ENCODE data around the gene CXCL5.
"Not testable (repeated sequence)": the region's sequence is repeated elsewhere in the genome, so short reads cannot be mapped to it uniquely, and the experiment has no call there.

The CXCL5 gene

DNA sequence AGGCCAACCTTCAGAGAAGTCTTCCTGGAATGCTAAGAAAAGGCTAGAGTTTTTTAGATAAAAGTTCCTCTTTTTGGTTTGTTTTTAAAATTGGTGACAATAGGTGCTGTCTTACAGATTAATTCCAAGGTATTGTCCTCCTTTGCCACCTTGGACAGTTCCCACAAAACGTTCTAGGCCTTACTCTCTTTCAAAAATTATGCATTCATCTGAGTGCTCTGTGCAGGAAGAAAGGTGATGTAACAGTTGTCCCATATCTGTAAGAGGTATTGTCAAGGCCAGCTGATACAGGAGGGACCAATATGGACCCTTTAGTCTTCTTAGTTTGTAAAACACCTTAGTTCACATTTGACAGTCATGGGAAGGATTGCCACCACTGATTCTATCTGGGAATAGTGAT is 15.9 kb upstream of the CXCL5 start:
- DNase-seq, result no peak

DNA sequence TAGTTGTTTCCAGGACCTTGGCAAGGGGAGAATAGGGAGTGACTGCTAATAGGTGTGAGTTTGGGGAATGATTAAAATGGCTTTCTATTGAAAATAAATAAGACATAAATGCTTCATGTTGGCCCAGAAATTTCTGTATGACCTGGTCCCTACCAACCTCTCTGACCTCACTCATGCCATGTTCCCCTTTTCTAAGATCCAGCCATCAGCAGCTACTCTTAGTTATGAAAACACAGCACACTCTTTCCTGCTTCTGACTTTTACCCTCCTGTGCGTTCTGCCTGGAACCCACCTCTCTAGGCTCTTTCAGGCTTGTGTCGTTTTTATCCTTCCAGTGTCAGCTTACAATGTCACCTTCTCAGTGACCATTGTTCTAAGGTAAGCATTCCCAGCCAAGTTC is 14.8 kb upstream of the CXCL5 start:
- no peak for DNase-seq

DNA sequence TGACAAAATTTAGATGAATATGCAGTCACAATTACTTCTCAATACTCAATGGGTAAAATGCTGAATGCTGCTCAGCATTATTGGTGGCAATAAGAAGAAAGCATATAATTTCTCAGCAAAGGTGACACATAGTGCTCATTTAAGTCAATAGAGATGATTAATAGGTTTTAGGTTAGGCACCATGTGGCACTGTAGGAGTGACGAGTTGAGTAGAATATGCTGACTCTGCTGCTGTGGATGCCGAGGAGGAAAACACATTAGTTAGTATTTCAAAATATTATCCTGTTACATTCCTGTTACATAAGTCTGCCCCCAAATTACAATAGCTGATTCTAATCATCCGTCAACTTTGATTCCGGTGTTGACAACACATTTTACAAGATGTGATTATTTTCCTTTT is 13.7 kb upstream of the CXCL5 start:
- DNase-seq, result no peak

DNA sequence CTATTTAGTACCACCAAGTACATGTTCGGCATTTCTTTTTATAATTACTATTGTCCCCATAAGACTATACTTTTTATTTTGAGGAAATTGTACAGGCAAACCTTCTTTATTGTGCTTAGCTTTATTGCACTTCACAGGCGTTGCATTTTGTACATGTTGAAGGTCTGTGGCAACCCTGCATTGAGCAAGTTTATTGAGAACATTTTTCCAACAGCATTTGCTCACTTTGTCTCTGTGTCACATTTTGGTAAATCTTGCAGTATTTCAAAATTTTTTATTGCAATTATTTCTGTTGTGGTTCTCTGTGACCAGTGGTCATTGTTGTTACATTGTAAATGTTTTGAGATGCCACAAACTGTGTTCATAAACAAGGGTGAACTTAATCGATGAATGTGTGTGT is 10.8 kb upstream of the CXCL5 start:
- DNase-seq, result no peak

DNA sequence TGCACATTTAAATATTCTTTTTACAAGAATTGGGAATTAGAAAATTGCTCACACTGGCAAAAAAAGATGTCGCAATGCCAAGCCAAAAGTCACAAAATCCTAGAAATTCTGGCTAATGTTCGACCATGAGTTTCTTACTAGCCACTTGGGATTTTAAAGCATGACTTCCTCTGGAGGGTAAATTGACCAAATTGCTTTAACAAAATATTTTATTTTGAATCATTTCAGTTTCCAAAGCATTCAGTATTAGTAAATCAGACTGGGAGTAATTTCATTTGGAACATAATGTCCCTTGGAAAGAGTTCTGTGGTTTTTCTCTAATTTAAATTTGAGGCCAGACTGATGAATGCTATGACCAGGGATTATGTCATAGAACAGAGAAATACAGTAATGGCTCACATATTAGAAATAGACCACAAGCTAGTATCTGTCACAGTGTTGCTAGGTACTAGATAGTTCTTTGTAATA is 7.6 kb upstream of the CXCL5 start:
- no peak for DNase-seq

DNA sequence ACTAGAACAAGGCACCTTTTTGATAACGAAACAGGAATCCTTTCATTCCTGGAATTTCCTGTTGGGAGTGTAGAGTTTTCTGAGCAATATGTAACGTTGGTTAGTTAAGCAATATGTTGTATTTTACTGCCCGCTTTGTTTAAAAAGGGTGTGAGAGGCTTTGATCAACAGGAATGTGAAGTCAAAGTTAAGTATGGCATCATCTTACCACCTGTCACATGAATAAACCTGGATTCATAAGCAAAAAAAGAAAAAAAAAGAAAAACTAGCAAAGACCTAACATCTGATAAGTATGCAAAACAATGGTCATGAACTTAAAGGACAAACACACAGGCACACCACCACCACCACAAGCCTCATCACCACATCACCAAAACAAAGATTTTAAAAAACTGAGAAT is 7.1 kb upstream of the CXCL5 start:
- DNase-seq, result no peak

DNA sequence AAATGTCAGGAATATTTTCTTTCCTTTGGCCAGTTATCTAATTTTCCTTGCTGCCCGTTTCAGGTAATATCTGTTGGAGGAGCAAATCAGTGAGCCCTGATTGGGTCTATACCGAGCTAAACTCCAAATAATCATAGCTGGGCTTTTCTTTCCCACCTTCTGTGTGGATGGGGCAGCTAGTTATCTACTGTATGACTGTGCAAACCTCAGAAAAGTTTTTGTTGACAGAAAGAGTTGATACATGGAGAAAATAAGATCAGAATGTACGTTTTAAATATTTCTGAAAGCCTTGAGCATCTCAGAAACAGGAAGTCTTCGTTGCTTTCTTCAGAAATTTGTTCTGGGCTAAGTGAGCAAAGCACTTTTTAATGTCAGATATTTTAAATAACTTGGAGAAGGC is 6.2 kb upstream of the CXCL5 start:
- DNase-seq, result no peak

DNA sequence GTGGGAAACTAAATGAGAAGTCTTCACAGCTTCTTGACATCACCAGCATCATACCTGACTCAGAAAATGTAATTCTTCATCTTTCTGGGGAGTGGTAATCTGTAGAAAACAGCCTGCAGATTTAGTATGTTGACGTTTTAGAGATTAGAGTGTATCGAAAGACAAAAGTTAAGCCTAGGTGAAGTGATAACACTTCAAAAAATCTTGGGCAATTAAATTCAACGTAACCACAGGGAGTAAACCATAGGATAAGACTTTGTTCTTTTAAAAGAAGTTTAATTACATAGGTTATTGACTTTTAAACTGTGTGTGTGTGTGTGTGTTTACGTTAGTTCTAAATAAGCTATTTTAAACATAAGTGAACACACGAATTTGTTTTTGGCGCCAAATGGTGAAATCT is 1.8 kb upstream of the CXCL5 start:
- no peak for DNase-seq

DNA sequence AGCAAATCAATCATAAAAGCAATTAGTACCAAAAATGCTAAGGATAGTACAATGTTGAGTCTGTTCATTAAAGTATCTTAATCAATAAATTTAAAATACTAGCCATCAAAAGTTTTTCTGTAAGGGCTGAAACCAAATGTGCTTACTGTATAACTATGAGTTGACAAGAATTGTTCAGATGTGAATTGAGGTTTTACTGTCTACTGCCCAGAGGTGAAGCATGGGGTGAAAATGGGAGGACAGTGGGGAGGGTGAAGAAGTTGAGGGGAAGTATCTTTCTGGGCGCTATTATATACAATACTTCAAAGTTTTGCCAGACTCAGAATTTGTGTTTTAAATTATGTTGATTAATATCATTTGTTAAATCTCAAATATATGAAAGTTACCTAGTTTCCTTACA is 6.4 kb downstream of the CXCL5 start:
- DNase-seq, result no peak

DNA sequence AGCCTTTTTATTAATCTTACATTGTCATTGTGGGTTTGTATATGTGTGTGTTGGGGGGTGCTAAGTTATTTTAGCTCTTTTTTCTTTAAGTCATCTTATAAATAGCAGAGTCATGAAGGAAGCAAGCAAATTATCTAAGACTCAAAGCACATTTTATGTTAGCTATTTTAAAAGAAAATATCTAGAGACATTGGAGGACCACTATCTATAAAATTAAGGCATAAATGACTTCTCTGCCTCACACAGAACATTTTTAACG is 6.8 kb downstream of the CXCL5 start:
- DNase-seq, result no peak

DNA sequence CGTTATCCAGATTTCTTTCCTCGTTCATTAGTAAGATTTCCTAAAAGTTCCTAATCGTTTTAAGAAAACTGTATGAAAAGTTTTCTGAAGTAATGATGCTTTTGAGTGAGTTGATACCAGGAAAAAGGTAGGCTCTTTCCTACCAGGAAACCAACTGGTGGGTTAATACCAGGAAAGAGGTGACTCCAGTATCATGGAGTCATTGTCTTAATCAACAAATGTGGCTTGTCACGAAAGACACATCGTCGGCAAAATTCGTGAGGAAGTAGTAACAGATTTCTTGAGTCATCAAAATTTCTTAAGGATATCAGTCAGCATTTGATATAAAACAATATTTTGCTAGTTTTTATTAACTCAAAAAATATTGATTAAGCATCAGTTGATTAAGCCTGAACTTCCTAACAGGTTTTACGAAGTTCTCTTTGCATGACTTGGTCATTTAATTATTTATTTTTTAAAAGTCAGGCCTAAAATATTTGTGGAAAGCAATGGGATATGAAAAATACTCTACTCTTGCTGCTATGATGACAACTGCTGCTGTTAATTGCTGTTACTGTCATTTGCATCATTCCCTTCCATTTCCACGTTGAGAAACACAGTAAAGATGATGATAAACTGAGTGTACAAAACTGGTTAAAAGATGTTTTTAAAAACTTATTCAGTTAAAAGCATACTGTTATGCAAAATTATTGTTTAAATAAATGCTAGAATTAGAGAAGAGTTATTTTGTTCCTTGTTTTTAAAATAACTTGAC is 7.3 kb downstream of the CXCL5 start:
- no peak for DNase-seq

DNA sequence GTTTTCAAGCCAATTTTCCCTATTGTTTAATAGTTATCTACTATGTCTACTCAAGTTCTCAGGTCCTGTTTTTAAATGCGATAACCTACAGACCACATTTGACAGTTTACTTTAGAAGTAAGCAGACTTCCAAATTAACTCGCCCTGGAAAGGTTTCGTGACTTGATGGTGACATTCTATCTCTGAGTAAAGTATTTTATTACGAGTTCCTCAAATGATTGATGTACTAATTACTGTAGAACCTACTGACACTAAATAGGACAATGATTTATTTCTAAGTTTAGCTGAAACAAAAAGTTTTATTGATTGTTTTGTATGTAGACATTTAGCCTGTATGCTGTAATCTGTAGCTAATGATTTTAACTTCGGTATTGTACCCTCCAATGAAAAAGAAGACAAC is 8.5 kb downstream of the CXCL5 start:
- DNase-seq, result no peak

DNA sequence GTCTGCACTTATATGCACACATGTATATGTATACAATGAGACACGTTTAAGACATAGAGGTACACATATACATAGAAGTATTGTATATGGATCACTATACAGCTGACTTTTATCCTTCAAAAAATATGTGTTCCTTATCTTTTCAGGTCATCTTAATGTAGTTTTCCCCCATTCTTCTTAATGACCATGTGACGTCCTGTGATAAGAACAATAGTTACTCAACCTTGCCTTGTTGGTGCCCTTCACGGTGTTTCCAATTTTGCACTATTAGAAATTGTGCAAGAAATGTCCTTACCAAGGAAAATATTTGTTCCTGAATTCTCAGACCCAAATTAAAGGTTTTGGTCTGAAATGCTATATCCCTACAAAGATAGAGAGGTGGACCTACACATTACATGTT is 9.4 kb downstream of the CXCL5 start:
- no peak for DNase-seq

DNA sequence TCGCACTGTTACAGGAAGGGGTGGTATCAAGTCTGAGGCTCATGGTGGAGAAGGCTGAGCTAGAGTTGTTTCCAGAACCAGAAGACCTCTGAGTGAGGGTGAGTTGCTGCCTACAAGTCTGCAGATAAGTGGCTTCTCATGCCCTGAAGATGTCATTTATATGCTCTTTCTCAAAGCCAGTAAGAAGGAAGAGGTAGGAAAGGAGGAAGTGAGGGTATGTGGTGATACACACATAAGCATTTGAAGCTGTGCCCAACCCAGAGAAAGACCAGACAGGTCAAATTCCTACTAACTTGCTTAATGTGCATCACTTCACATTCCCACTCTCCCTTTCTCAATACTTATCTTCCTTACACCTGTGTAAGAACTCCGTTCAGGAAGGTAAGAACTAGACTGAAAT is 10.4 kb downstream of the CXCL5 start, which contains the start of gene PPBP:
Gene PPBP, minus strand, starts transcription at position 130 of the 400 bp plus-strand sequence. Its CDS starts 87 bp downstream, at position 43.
- DNase-seq, result no peak

DNA sequence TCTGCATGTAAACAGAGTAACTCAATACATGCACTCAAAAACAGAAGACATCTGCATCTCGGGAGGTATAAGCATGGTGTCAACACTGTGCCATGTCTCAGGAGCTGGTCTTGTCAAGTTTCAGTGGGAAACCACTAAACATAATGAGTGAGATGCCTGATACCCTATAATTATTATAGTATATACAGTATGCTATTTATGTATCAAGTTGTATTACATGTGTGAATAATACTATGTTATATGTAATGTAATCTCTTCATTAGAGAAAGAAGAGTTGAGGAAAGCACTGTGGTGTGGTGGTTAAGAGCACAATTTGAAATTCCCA is 13.0 kb downstream of the CXCL5 start:
- no peak for DNase-seq

DNA sequence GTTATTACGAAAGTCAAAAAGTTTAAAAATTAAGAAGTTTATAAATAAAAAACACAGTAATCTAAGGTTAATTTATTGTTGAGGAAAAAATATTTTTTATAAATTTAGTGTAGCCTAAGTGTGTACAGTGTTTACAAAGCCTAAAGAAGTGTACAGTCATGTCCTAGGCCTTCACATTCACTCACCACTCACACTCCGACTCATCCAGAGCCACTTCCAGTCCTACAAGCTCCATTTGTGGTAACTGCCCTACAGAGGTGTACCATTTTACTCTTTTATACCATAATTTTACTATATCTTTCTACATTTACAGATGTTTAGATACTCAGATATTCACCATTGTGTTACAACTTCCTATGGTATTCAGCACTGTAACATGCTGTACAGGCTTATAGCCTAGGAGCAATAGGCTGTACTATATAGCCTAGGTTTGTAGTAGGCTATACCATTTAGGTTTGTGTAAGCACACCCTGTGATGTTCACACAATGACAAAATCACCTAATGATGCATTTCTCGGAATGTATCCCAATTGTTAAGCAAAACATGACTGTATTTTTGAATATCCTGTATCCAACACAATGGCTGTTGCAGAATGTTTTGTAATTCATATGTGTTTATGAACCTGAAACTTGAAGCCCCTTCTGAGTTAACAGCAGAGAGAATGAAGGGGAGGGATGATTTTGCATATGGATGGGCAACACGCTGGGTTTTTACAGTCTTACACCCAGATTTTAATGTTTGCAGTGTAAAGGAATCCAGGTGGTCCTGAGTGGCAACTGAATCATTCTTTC is 13.5 kb downstream of the CXCL5 start:
- DNase-seq, result no peak

DNA sequence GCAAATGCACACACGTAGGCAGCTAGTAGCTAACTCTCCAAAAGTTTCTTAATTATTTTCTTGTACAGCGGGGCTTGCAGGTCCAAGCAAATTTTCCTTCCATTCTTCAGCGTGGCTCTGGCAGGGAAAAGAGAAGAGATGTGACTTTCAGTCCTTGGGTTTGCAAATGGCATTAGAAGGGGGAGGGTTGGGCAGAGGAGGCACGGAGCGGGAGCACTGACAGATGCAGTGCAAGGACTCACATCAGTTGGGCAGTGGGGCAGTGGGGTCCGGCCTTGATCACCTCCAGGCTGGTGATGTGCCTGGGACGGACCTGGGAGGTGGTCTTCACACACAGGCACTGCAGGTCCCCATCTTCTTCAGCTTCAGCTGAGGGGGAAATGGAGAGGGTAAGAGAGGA is 17.3 kb downstream of the CXCL5 start:
- DNase-seq, result not testable (repeated sequence)

DNA sequence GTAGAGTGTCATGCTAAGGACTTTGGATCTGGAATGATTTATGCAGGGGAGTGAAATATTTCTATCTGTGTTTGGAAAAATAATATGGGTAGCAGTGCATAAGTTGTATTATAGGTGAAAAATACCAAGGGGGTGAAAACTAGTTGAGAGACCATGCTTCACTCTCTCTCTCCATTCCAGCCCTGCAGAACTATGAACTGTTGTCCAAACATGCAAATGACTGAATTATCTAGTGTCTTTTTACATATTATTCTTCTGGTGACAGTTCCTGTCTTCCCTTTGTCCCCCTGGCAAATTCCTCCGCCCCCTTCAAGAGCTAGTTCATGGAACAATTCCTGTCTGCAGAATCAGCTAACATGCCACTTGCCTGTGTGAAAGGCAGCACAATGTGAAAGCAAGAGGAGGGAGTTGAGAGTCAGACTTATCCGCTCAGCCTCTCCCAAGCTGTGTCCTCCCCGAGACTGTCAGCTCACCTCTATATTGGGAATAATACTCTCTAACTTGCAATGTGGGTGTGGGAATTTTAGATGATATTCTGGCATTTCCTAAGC is 19.0 kb downstream of the CXCL5 start:
- no peak for DNase-seq

DNA sequence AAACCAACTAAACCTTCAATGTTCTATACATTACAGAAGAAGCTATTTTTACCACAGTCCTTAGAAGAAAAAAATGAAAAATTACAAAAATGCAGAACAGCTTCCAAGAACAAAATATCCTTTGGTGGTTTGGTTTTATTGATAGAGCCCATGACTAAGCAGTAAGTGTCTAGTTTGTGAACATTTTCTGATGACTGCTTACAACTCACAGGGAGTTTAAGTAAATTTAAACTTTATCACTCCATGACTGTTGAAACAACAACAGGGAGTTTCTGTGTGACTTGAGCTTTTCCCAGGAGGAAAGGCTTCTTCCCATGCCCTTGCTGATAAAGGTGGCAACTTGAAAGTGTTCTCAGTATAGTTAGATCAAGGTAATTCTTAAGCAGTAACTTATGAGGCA is 19.6 kb downstream of the CXCL5 start:
- DNase-seq, result no peak

DNA sequence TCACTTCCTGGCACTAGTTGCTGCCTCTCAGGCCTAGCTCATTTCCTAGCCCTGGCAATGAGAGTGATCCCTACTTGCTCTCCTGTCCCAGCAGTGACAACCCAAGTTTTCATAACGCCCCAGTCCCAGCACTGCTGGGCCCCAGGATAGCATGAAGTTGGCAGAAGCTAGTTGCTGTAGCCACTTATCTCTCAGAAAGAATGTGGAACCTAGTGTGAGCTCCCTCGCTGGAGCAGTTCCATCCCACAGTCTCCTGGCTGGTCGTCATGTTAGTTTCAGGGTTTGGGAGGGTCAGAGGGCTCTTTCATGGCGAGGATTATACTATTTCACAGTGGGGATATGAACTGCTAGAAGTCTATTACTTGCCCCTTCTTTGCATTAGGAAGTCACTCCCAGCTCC is 21.8 kb downstream of the CXCL5 start:
- DNase-seq, result no peak

DNA sequence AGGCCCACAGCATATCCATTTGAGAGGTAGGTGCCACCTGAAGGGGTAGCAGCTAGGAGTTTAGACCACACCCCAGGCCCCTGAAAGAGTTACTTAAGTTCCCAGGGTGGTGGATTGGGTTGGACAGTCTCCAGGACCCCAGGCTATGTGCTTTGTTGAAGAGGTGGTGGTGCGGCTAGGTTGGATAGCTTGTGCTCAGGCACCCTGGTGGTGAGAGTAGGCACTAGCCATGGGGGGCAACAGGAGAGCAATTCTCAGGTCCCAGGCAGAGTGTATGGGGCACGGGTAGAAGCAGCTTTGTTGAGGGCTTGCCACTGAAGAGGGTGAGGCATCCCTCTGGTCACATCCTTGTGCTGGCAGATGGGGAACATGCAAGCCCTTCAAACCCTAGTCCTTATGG is 22.3 kb downstream of the CXCL5 start:
- no peak for DNase-seq

DNA sequence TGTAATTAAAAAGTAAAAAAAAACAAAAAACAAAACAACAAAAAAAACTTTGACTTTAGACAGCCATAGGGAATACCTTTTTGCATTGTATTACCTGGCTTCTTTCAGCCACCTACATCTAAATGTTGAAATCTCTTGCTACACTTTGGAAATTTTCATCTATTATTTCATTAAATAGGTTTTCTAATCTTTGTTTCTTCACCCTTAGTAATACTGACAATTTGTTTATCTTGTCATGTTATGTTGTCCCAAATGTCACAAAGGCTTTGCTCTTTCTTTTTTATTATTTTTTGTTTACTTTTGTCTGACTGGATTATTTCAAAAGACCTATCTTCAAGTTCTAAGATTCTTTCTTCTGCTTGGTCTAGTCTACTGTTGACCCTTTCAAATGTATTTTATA is 24.1 kb downstream of the CXCL5 start:
- no peak for DNase-seq

DNA sequence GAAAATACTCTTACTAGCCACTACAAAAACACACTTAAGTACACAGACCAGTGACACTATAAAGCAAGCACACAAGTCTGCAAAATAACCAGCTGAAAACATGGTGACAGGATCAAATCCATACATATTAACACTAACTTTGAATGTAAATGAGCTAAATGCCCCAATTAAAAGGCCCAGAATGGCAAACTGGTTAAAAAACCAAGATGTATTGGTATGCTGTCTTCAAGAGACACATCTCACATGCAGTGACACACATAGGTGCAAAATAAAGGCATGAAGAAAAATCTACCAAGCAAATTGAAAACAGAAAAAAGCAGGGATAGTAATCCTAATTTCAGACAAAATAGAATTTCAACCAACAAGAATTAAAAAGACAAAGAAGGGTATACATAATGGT is 27.5 kb downstream of the CXCL5 start:
- DNase-seq, result no peak

DNA sequence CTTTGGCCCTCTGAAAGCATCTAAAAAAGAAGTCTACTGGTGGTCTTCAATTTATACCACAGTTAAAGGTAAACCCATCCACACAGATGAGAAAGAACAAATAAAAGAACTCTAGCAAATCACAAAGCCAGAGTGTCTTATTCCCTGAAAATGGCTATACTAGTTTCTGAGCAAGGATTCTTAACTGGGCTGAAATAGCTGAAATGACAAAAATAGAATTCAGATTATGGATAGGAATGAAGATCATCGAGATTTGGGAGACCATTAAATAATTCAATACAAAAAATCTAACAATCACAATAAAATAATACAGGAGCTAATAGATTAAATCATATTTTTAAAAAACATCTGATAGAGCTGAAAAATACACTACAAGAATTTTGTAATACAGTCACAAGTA is 28.5 kb downstream of the CXCL5 start:
- DNase-seq, result no peak

DNA sequence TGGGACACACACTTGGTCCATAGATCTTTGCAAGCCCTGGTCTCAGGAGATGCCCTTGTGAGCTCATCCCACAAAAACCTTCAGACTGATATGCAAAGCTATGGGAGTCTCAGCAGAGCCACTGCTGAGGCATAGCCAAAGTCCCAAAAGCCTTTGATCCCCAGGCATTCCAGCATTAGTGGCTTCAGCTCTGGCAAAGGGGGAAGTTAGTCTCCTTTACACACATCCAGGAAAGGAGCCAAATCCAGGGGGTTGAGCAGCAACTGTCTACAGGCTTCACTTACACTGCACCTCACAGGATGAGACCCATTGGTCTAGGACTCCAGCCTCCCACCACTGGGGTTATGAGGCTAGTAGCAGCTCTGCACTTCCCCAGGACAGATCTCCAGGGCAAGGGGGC is 30.6 kb downstream of the CXCL5 start:
- DNase-seq, result no peak
